Vagina (tissue), 2 donors: ENCODE measurements around the gene RAB4B.

Experiments
- POLR2A ChIP-seq, 2 donors: fragments of 450-650 bp; IDR thresholded peaks; one replicate each; pipeline ENCODE4 v1.6.1; 2017; ENCODE audit warnings: antibody characterized with exemption in 2 of 2, mild to moderate bottlenecking in 2 of 2, moderate library complexity in 2 of 2
- TF ChIP-seq, protein P1 (sequence below), 3 experiments: fragments of 450-650 bp in 2 of 3; fragments of 200-600 bp in 1 of 3; sonication (generic) in 1 of 3; IDR thresholded peaks; one replicate each; pipeline ENCODE4 v1.5.1; 2017 to 2019; ENCODE audit warnings: antibody characterized with exemption in 3 of 3, mild to moderate bottlenecking in 2 of 3, moderate library complexity in 2 of 3

DNA sequence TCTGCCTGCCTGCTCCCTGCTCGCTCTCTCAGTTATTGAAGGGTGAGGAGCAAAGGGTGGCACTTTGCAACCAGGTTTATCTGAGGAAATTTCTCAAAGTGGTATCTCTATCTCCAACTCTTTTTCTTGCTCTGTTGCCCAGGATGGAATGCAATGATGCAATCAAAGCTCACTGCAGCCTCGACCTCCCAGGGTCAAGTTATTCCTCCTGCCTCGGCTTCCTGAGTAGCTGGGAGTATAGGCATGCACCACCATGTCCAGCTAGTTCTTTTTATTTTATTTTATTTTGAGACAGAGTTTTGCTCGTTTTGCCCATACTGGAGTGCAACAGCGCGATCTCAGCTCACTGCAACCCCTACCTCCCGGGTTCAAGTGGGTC is 32.7 kb upstream of the RAB4B start:
- TF ChIP-seq, protein P1, sequence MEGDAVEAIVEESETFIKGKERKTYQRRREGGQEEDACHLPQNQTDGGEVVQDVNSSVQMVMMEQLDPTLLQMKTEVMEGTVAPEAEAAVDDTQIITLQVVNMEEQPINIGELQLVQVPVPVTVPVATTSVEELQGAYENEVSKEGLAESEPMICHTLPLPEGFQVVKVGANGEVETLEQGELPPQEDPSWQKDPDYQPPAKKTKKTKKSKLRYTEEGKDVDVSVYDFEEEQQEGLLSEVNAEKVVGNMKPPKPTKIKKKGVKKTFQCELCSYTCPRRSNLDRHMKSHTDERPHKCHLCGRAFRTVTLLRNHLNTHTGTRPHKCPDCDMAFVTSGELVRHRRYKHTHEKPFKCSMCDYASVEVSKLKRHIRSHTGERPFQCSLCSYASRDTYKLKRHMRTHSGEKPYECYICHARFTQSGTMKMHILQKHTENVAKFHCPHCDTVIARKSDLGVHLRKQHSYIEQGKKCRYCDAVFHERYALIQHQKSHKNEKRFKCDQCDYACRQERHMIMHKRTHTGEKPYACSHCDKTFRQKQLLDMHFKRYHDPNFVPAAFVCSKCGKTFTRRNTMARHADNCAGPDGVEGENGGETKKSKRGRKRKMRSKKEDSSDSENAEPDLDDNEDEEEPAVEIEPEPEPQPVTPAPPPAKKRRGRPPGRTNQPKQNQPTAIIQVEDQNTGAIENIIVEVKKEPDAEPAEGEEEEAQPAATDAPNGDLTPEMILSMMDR (IDR thresholded peaks at IDR 0.05), result no peak
- no peak for TF ChIP-seq POLR2A (IDR thresholded peaks at IDR 0.05)
